Dedifferentiated amniotic fluid mesenchymal stem cell (primary cell): ENCODE results near the gene DIS3L2.

ENCODE experiments used
- DNase-seq: peaks from one replicate; pipeline ENCODE4 v3.0.0-alpha.2; 2016; ENCODE audit errors: extremely low spot score

The DIS3L2 gene

GRCh38 chr2:232228971-232229894, 267.7 kb downstream of the DIS3L2 start:
- no peak for DNase-seq

- no peak for DNase-seq
Observed at GRCh38 chr2:232229911-232230310, 268.4 kb downstream of the DIS3L2 start.

GRCh38 chr2:232230560-232230959, 269.0 kb downstream of the DIS3L2 start:
- no peak for DNase-seq

GRCh38 chr2:232231554-232231953, 270.0 kb downstream of the DIS3L2 start:
- DNase-seq: no peak

GRCh38 chr2:232232915-232233314, 271.4 kb downstream of the DIS3L2 start:
- no peak for DNase-seq

- no peak for DNase-seq
Observed at GRCh38 chr2:232234922-232235615, 273.6 kb downstream of the DIS3L2 start.

GRCh38 chr2:232235716-232236115, 274.2 kb downstream of the DIS3L2 start:
- DNase-seq: no peak

- no peak for DNase-seq
Observed at GRCh38 chr2:232236200-232236599, 274.7 kb downstream of the DIS3L2 start.

- no peak for DNase-seq
Observed at GRCh38 chr2:232237464-232237863, 276.0 kb downstream of the DIS3L2 start.

- DNase-seq: no peak
Observed at GRCh38 chr2:232238108-232238507, 276.6 kb downstream of the DIS3L2 start.

GRCh38 chr2:232238596-232238995, 277.1 kb downstream of the DIS3L2 start:
- no peak for DNase-seq

GRCh38 chr2:232239951-232240681, 278.6 kb downstream of the DIS3L2 start:
- no peak for DNase-seq

- no peak for DNase-seq
Observed at GRCh38 chr2:232240906-232241305, 279.4 kb downstream of the DIS3L2 start.

GRCh38 chr2:232242316-232242715, 280.8 kb downstream of the DIS3L2 start:
- DNase-seq: no peak

- no peak for DNase-seq
Observed at GRCh38 chr2:232245111-232245510, 283.6 kb downstream of the DIS3L2 start.

GRCh38 chr2:232246245-232246644, 284.7 kb downstream of the DIS3L2 start:
- DNase-seq: no peak

GRCh38 chr2:232249096-232249495, 287.6 kb downstream of the DIS3L2 start:
- no peak for DNase-seq

GRCh38 chr2:232250246-232251175, 289.0 kb downstream of the DIS3L2 start:
- no peak for DNase-seq

GRCh38 chr2:232255033-232255432, 293.5 kb downstream of the DIS3L2 start:
- DNase-seq: no peak

GRCh38 chr2:232260075-232260474, 298.6 kb downstream of the DIS3L2 start:
- peak; percentile 80 for DNase-seq

- DNase-seq: no peak
Observed at GRCh38 chr2:232261776-232262175, 300.3 kb downstream of the DIS3L2 start.
